Measurements from ENCODE around the gene CPSF6.
A peak's percentile ranks its signal among the peaks of the same experiment; 100 is the strongest.
"Not testable (repeated sequence)": the region's sequence is repeated elsewhere in the genome, so short reads cannot be mapped to it uniquely, and the experiment has no call there.

CPSF6 gene

GRCh38 chr12:69239352-69239921 is at the start of gene CPSF6:
Gene CPSF6, plus strand, starts transcription at chr12:69239569. Its CDS starts 78 bp downstream, at chr12:69239647.
- DNase-seq (ENCODE audit: low spot score), result peak; percentile 95

GRCh38 chr12:69196302-69197288 is 42.8 kb upstream of the CPSF6 start:
- DNase-seq (ENCODE audit: low spot score), result peak; percentile 3

DNA sequence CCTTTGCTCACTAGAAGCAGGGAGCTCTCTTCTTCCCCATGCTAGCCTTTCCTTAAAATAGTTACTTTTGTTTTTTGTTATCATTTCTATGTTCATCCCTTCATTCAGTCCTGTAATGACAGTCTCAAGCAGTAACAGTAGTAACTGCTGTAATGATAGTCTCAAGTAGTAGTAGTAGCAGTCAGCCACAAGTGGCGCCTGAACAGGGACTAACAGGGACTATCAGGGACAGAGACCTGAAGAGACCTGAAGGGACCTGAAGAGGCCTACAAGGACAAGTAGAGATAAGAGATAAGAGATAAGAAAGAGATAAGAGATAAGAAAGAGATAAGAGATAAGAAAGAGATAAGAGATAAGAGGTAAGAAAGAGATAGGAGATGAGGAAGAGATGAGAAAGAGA is 39.4 kb upstream of the CPSF6 start:
- DNase-seq (ENCODE audit: low spot score), result not testable (repeated sequence)

DNA sequence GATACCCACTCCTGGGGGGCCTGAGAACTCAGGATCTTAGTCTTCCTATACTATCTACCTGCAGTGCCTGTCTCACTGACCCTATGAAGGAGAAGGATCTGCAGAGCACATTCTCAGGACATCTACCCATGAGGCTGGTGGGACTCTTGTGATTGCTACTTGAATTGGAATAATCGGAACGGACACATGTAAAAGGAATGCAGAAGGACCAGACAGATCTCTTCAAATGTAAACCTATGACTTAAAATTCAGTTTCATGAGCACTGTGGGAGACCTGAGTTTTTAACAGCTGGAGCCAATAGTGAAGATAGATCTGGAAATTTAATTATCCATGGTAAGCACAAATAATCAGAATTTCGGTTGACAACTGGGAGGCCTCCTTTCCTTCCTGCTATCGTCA is 35.2 kb upstream of the CPSF6 start:
- DNase-seq (ENCODE audit: low spot score), result no peak

GRCh38 chr12:69210661-69211060 is 28.7 kb upstream of the CPSF6 start:
- DNase-seq (ENCODE audit: low spot score), result no peak

DNA sequence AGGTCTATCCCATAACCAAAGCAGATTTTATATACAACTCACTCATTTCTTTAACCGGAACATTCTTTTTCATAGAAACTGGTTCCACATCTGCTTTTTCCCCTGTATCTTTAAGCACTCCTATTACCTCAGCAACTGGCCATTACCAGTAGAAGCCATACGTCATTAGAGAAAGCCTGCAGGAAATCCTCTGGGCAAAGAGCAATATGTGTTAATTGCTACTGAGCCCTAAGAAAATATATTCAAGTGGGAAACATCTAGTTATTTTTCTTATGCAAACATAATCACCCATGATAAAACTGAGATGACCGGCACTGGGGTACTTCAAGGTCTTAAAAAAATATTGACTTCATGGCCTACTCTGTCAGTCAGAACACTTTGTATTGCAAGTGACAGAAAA is 28.2 kb upstream of the CPSF6 start:
- no peak for DNase-seq (ENCODE audit: low spot score)

GRCh38 chr12:69214169-69214568 is 25.2 kb upstream of the CPSF6 start:
- DNase-seq (ENCODE audit: low spot score), result no peak

GRCh38 chr12:69225251-69225910 is 14.0 kb upstream of the CPSF6 start:
- no peak for DNase-seq (ENCODE audit: low spot score)

DNA sequence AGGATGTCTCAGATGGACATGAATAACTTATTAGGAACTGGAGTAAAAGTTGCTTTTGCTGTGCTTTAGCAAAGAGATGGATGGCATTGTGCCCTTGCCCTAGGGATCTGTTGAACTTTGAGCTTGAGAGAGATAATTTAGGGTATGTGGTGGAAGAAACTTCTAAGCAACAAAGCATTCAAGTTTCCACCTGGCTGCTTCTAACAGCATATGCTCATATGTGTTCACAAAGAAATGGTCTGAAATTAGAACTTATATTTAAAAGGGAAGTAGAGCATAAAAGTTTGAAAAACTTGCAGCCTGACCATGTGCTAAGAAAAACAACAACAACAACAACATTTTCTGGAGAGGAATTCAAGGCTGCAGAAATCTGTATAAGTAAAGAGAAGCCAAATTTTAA is 7.9 kb upstream of the CPSF6 start:
- DNase-seq (ENCODE audit: low spot score), result no peak

DNA sequence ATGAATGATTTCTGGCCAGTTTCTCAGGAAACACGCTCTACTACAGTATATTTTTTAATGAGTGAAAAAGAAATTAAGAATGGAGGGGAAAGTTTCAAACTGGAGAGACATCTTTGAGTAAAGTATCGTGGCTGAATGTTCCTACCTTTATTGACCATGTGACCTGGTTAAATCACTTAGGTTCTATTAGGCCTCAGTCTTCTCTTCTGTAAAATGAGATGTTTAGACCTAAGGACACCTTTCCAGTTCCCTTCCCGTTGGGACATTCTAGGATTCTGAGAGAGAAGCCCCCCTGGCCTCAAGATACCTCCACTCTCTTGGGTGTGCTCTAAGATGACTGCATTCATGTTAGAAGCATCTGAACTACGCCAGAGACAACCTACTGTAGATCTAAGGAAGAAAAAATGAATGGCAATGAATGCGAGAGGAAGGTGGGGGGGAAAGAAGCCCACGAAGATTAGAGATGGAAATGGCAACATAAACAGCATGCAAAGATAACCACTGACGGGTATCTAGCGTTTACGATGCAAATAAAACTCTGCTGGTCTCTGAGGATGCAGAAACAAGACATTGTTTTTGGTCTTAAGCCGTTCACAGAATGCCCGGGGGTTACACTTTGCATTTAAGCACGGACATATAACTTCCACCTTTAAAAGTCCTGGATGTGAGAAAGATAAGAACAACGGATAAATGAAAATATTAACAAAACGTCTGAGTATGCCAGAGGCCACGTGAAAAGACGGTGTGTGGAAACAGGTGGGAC is 599 bp upstream of the CPSF6 start:
- no peak for DNase-seq (ENCODE audit: low spot score)

GRCh38 chr12:69239922-69240630 is 707 bp downstream of the CPSF6 start:
- DNase-seq (ENCODE audit: low spot score), result peak; percentile 34

- peak; percentile 51 for DNase-seq (ENCODE audit: low spot score)
Measured at GRCh38 chr12:69240631-69240995, 1.2 kb downstream of the CPSF6 start.

DNA sequence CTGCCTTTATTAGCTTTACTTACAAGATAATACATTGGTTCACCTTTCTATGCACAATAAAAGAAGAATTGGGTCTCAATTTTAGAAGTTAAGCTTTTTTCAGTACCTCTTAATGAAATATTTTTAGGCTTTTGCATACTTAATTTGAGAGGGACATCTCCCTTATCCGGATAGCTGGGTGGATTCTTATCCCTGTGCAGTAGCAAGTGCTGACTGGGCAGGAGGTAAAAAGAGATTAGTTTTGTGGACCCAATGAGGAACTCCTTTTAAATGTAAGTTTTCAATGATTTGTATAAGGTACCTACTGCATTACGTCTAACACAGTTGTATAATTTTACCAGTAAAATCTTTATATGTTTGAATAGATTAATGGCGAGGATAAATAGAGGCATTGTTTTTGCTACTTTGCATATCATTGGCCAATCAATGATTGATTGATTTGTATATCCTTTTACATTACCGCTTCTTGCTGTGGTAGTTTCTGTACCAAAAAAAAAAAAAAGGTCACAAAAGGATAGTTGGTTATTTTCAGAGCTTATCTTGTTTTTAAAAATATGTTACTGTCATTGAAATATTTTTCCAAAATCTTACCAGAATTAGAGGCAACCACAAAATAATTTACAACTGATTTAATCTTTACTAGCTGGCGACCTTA is 2.2 kb downstream of the CPSF6 start:
- DNase-seq (ENCODE audit: low spot score), result no peak

DNA sequence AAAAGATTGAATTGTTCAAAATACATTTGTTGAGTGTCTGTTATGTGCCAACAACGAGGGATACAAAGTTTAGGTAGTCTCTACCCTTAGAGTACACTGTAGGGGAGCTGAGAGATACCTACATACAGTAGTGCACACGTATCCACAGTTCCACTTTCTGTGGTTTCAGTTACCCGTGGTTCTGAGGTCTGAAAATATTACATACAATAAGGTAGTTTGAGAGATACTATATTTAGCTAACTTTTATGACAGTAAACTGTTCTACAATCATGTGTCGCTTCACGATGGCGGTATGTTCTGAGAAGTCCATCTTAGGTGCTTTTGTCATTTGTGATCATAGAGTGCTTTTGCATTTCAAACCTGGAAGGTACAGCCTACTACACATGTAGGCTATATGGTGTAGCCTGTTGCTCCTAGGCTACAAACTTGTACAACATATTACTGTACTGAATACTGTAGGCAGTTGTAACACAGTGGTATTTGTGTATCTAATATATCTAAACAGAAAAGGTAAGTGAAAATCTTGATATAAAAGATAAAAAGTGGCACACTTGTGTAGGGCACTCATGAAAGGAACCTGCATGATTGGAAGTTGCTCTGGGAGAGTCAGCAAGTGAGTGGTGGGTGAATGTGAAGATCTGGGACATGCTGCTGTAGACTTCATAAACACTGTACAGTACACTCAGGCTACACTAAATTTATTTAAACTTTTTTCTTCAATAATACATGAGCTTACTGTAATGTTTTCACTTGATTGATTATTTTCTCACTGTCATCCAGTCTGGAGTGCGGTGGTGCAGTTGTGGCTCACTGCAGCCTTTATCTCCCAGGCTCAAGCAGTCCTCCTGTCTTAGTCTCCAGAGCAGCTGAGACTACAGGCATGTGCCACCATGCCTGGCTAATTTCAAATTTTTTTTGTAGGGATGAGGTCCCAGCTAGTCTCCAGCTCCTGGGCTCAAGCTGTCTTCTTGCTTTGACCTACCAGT is 4.0 kb downstream of the CPSF6 start:
- no peak for DNase-seq (ENCODE audit: low spot score)

GRCh38 chr12:69247268-69248018 is 8.1 kb downstream of the CPSF6 start:
- DNase-seq (ENCODE audit: low spot score), result no peak

DNA sequence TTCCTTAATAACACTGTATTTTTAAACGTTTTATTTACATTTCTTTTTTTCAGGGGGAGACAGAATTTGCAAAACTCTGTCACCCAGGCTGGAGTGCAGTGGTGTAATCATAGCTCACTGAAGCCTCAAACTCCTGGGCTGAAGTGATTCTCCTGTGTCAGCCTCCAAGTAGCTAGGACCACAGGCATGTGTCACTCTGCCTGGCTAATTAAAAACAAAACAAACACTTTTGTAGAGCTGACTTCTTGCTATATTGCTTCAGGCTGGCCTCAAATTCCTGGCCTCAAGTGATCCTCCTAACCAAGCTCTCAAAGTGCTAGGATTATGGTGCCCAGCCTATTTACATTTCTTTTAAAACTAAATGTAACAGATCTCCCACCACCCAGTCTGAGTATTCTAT is 12.7 kb downstream of the CPSF6 start:
- no peak for DNase-seq (ENCODE audit: low spot score)

GRCh38 chr12:69254046-69254445 is 14.7 kb downstream of the CPSF6 start:
- DNase-seq (ENCODE audit: low spot score), result peak; percentile 63

GRCh38 chr12:69254862-69255261 is 15.5 kb downstream of the CPSF6 start:
- DNase-seq (ENCODE audit: low spot score), result no peak

GRCh38 chr12:69258655-69259054 is 19.3 kb downstream of the CPSF6 start:
- DNase-seq (ENCODE audit: low spot score), result no peak
